Tibial artery (tissue), 4 donors: ENCODE measurements around the gene GHRL.

Experiments
- DNase-seq, 2 donors: peaks; one replicate each; pipeline ENCODE4 v3.0.0-alpha.2; 2019
- H3K27ac ChIP-seq, 2 donors: fragments of 200-600 bp; sonication (generic) in 1 of 2; 1 replicate in 1 of 2; 2 replicates in 1 of 2; pipeline ENCODE4 v1.5.1; 2018 to 2019; ENCODE audit warnings: mild to moderate bottlenecking in 1 of 2
- H3K27me3 ChIP-seq, 2 donors: fragments of 200-600 bp; sonication (generic) in 1 of 2; one replicate each; pipeline versions ENCODE4 v1.5.1 to v1.6.0; 2016 to 2019
- H3K36me3 ChIP-seq, 3 donors: fragments of 200-600 bp; sonication (generic) in 2 of 3; one replicate each; pipeline ENCODE4 v1.5.1; 2016 to 2019; ENCODE audit warnings: mild to moderate bottlenecking in 2 of 3
- H3K4me1 ChIP-seq, 4 donors: fragments of 200-600 bp; sonication (generic) in 2 of 4; 1 replicate in 3 of 4; 2 replicates in 1 of 4; pipeline ENCODE4 v1.5.1; 2016 to 2019
- H3K4me3 ChIP-seq, 2 donors: fragments of 200-600 bp; sonication (generic) in 1 of 2; 1 replicate in 1 of 2; 2 replicates in 1 of 2; pipeline ENCODE4 v1.5.1; 2018 to 2019; ENCODE audit warnings: mild to moderate bottlenecking in 2 of 2
- H3K9me3 ChIP-seq, 3 donors: fragments of 200-600 bp; sonication (generic) in 1 of 3; one replicate each; pipeline ENCODE4 v1.5.1; 2016 to 2019
- intact Hi-C: fragments of 100-400 bp; cut with DNase I; formaldehyde crosslinking; loops from one replicate; pipeline ENCODE4 v1.15.0; 2023; ENCODE audit warnings: low total_unique reads
- TF ChIP-seq, protein P1 (sequence below), 2 experiments: fragments of 200-600 bp in 1 of 2; fragments of 450-650 bp in 1 of 2; IDR thresholded peaks; one replicate each; pipeline ENCODE4 v1.5.1; 2017 to 2019; ENCODE audit warnings: antibody characterized with exemption in 2 of 2, mild to moderate bottlenecking in 1 of 2, moderate library complexity in 1 of 2

Gene GHRL

DNA sequence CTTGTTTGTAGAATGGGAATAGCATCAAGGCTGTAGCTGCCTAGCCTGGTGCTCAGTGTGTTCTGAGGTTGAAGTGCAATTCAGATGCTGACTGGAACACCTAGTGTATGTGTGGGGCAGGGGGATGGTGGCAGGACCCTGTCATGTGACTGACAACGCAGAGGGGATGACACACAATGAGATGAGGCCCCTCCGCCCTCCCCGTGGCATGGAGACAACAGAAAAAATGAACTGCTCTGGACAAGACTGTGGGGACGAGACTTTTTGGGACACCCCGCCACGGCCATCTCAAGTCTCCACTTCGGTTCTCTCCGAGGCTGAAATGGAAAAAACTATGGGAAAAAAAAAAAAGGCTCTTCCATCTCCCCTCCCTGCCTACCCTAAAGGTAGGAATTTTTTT, 38.6 kb upstream of the GHRL start:
- DNase-seq = no peak
- no peak overlapping the region for H3K4me3 ChIP-seq
- H3K9me3 ChIP-seq = no peaks in the 10 kb centered on the region
- TF ChIP-seq, protein P1, sequence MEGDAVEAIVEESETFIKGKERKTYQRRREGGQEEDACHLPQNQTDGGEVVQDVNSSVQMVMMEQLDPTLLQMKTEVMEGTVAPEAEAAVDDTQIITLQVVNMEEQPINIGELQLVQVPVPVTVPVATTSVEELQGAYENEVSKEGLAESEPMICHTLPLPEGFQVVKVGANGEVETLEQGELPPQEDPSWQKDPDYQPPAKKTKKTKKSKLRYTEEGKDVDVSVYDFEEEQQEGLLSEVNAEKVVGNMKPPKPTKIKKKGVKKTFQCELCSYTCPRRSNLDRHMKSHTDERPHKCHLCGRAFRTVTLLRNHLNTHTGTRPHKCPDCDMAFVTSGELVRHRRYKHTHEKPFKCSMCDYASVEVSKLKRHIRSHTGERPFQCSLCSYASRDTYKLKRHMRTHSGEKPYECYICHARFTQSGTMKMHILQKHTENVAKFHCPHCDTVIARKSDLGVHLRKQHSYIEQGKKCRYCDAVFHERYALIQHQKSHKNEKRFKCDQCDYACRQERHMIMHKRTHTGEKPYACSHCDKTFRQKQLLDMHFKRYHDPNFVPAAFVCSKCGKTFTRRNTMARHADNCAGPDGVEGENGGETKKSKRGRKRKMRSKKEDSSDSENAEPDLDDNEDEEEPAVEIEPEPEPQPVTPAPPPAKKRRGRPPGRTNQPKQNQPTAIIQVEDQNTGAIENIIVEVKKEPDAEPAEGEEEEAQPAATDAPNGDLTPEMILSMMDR (IDR thresholded peaks at IDR 0.05) = no peak
- H3K27me3 ChIP-seq = peaks cover 0 to 43% of the 10 kb centered on the region in 2 donors
- H3K36me3 ChIP-seq = no peaks in the 10 kb centered on the region
- intact Hi-C loops = no loop called here
- H3K27ac ChIP-seq = no peak overlapping the region
- H3K4me1 ChIP-seq = no peaks in the 10 kb centered on the region

DNA sequence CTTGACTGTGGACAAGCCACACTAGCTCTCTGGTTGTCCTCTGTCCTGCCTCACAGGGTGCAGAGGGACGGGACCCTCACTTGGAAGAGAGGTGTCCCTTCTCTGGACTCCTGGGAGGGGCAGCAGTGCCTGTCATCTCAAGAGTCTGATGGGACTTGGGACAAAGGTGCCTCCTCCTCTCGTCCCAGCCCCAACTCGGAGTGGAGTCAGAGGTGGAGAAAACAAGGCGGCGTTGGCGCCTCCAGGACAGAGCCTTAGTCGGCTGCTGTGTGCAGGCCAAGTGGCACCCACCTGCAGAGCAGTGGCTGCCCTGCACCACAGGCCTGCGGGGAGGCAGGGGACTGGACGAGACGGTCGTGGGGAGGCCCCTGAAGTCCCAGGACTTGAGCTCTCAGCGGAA, 37.6 kb upstream of the GHRL start:
- Histone ChIP-seq H3K27ac (no peak overlapping the region), H3K27me3 (peaks cover 0 to 39% of the 10 kb centered on the region in 2 donors), H3K4me3 (no peak overlapping the region), H3K4me1 (no peaks in the 10 kb centered on the region), H3K36me3 (no peaks in the 10 kb centered on the region), H3K9me3 (no peaks in the 10 kb centered on the region)
- no peak for DNase-seq
- intact Hi-C loops = no loop called here
- TF ChIP-seq, protein P1 (IDR thresholded peaks at IDR 0.05) = no peak

DNA sequence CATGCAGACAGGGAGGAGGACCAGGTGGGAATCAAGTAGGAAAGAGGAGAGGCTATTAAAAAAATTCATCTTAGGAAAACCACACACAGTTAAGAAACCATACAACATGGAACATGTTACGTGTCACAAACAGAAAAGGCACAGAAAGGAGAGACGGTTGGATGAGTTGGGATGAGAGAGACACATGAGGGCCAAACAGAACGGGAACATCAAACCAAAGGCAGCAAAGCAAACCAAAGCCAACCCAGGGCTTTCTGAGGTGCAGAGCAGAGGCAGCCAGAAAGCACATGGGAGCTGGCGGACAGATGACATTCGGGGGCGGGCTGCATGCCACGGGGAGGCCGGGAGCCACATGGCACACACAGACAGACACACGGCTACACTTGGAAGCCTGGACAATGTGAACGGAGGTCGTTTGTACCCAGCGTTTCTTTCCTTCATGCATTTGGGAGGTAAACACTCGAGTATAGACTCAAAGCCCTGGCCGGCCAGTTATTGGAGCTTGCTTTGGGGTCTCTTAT, 36.8 kb upstream of the GHRL start:
- Histone ChIP-seq H3K4me1 (no peaks in the 10 kb centered on the region), H3K4me3 (no peak overlapping the region), H3K27ac (no peak overlapping the region), H3K9me3 (no peaks in the 10 kb centered on the region), H3K36me3 (no peaks in the 10 kb centered on the region), H3K27me3 (peaks cover 0 to 31% of the 10 kb centered on the region in 2 donors)
- intact Hi-C loops = no loop called here
- DNase-seq = no peak
- TF ChIP-seq, protein P1 (IDR thresholded peaks at IDR 0.05) = no peak

DNA sequence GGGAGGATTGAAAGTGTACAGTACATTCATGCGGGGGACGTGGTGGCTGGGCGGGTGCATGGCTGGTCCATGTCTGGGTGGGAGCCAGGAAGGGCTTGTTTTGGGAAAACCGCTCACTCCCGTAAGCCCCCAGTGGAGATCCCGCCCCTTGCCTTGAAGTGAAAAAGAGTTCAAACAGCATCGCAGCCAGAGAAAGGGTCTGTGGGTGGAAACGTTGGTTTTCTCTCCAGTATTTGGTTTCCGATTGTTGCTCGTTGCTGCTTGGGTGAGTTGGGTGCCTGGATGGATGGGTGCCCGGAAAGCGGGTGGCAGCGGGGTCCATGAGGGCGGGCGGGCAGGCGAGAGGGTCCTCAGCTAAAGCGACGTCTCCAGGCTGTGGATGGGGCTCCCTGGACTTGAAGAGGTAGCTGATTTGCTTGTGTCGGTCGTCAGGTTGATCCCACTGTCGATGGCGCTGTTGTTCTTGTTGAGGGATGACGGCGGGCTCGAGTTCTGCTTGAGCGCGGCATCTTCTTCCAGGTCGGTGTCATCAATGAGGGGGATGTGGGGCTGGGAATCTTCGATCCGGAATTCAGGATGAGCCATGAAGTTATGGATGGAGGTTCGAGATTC, 35.8 kb upstream of the GHRL start:
- Histone ChIP-seq H3K36me3 (no peaks in the 10 kb centered on the region), H3K4me3 (no peak overlapping the region), H3K4me1 (no peaks in the 10 kb centered on the region), H3K27me3 (peaks cover 0 to 31% of the 10 kb centered on the region in 2 donors), H3K27ac (no peak overlapping the region), H3K9me3 (no peaks in the 10 kb centered on the region)
- no peak for DNase-seq
- intact Hi-C loops = no loop called here
- TF ChIP-seq, protein P1 (IDR thresholded peaks at IDR 0.05) = no peak

DNA sequence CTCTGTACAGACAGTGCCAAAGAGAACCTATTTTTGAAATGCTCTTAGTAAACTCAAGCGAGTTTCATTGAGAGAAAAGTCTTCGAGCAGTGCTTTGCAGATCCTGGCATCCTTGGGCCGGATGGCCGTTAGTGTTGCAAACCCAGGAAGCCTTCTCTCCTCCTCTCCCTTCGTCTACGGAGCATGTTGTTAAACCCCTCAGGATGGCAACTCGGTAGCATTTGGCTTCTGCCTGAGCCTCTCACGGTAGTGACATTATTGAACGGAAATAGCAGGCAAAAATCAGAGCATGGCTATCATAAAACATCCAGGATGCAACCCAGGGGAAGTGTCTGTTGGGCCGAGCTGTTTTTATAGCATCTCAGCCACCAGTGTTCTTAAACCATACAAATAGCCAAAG, 34.8 kb upstream of the GHRL start:
- H3K4me3 ChIP-seq = no peak overlapping the region
- DNase-seq = no peak
- H3K27ac ChIP-seq = no peak overlapping the region
- TF ChIP-seq, protein P1 (IDR thresholded peaks at IDR 0.05) = no peak
- no peaks in the 10 kb centered on the region for H3K4me1 ChIP-seq
- no peaks in the 10 kb centered on the region for H3K9me3 ChIP-seq
- H3K36me3 ChIP-seq = no peaks in the 10 kb centered on the region
- intact Hi-C loops = no loop called here
- H3K27me3 ChIP-seq = peaks cover 0 to 25% of the 10 kb centered on the region in 2 donors
